ENCODE results near the gene MALRD1. TPM values are rescaled to one million over a fixed set of nuclear protein-coding genes. Genes with fewer than 3 reads are reported as not detected.

The MALRD1 gene
- total and polyA plus RNA-seq, 2 donors (not counting 1 experiment from before 2014, with no cell fraction given): 0.62 to 1.7 TPM

DNA sequence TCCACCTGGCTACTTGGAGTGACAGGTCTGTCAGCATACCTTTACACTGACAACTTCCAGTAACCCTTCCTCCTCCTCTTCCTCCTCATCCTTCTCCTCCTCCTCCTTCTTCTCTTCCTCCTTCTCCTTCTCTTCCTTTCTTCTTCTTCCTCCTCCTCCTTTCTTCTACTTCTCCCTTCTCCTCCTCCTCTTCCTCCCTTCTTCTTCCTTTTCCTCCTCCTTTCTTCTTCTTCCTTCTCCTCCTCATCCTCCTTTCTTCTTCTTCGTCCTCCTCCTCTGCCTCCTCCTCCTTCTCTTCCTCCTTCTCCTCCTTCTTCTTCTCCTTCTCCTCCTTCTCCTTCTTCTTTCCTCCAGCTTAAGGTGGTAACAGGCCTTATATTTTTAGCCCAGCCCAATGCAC is 658.3 kb downstream of the MALRD1 start:
- Histone ChIP-seq H3K4me1 (ENCODE audit: control insufficient read depth, extremely low read depth, insufficient read depth, low read length) (no peaks in the 10 kb centered on the region), H3K27me3 (ENCODE audit: control insufficient read depth, insufficient read depth, low read length) (no peaks in the 10 kb centered on the region), H3K9me3 (ENCODE audit: control insufficient read depth, insufficient read depth, low read depth, low read length) (no peaks in the 10 kb centered on the region), H2AFZ (ENCODE audit: low read length) (no peak overlapping the region), H3K27ac (ENCODE audit: insufficient read depth, low read length) (no peak overlapping the region), H3K79me2 (ENCODE audit: control insufficient read depth, insufficient read depth, low read length) (no peaks in the 10 kb centered on the region), H3K4me3 (replicated peaks in 1 of 4; ENCODE audit: control extremely low read depth in 1 of 4, insufficient read depth in 1 of 4, low read depth in 3 of 4, low read length in 4 of 4) (no peak overlapping the region), H3K9ac (ENCODE audit: insufficient read depth, low read length) (no peak overlapping the region), H3K36me3 (ENCODE audit: control insufficient read depth, insufficient read depth, low read length) (no peaks in the 10 kb centered on the region), H4K20me1 (ENCODE audit: control insufficient read depth, extremely low read depth, insufficient read depth, low read length) (no peaks in the 10 kb centered on the region), H3K4me2 (ENCODE audit: extremely low read depth, insufficient read depth, low read length) (no peak overlapping the region)
- TF ChIP-seq EZH2 (IDR thresholded peaks at IDR 0.05; ENCODE audit: low read length, missing control alignments): no peak
- TF ChIP-seq, protein P1, sequence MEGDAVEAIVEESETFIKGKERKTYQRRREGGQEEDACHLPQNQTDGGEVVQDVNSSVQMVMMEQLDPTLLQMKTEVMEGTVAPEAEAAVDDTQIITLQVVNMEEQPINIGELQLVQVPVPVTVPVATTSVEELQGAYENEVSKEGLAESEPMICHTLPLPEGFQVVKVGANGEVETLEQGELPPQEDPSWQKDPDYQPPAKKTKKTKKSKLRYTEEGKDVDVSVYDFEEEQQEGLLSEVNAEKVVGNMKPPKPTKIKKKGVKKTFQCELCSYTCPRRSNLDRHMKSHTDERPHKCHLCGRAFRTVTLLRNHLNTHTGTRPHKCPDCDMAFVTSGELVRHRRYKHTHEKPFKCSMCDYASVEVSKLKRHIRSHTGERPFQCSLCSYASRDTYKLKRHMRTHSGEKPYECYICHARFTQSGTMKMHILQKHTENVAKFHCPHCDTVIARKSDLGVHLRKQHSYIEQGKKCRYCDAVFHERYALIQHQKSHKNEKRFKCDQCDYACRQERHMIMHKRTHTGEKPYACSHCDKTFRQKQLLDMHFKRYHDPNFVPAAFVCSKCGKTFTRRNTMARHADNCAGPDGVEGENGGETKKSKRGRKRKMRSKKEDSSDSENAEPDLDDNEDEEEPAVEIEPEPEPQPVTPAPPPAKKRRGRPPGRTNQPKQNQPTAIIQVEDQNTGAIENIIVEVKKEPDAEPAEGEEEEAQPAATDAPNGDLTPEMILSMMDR (conservative IDR thresholded peaks at IDR 0.05 in 1 of 2, IDR thresholded peaks at IDR 0.05 in 1 of 2; ENCODE audit: low read depth in 1 of 2, low read length in 2 of 2): no peak
- DNase-seq (ENCODE audit: low read depth in 2 of 2): no peak

- Histone ChIP-seq H4K20me1 (ENCODE audit: control insufficient read depth, extremely low read depth, insufficient read depth, low read length) (no peaks in the 10 kb centered on the region), H3K4me2 (ENCODE audit: extremely low read depth, insufficient read depth, low read length) (no peak overlapping the region), H3K4me1 (ENCODE audit: control insufficient read depth, extremely low read depth, insufficient read depth, low read length) (no peaks in the 10 kb centered on the region), H3K9ac (ENCODE audit: insufficient read depth, low read length) (no peak overlapping the region), H3K4me3 (replicated peaks in 1 of 4; ENCODE audit: control extremely low read depth in 1 of 4, insufficient read depth in 1 of 4, low read depth in 3 of 4, low read length in 4 of 4) (no peak overlapping the region), H3K27me3 (ENCODE audit: control insufficient read depth, insufficient read depth, low read length) (no peaks in the 10 kb centered on the region), H2AFZ (ENCODE audit: low read length) (no peak overlapping the region), H3K79me2 (ENCODE audit: control insufficient read depth, insufficient read depth, low read length) (no peaks in the 10 kb centered on the region), H3K9me3 (ENCODE audit: control insufficient read depth, insufficient read depth, low read depth, low read length) (no peaks in the 10 kb centered on the region), H3K27ac (ENCODE audit: insufficient read depth, low read length) (no peak overlapping the region), H3K36me3 (ENCODE audit: control insufficient read depth, insufficient read depth, low read length) (no peaks in the 10 kb centered on the region)
- DNase-seq (ENCODE audit: low read depth in 2 of 2): no peak
- TF ChIP-seq, protein P1 (conservative IDR thresholded peaks at IDR 0.05 in 1 of 2, IDR thresholded peaks at IDR 0.05 in 1 of 2; ENCODE audit: low read depth in 1 of 2, low read length in 2 of 2): no peak
- TF ChIP-seq EZH2 (IDR thresholded peaks at IDR 0.05; ENCODE audit: low read length, missing control alignments): no peak
Observed at GRCh38 chr10:19707376-19707775, 658.8 kb downstream of the MALRD1 start.

- H3K9me3 ChIP-seq (ENCODE audit: control insufficient read depth, insufficient read depth, low read depth, low read length): no peaks in the 10 kb centered on the region
- no peaks in the 10 kb centered on the region for H3K4me1 ChIP-seq (ENCODE audit: control insufficient read depth, extremely low read depth, insufficient read depth, low read length)
- no peaks in the 10 kb centered on the region for H3K27me3 ChIP-seq (ENCODE audit: control insufficient read depth, insufficient read depth, low read length)
- no peaks in the 10 kb centered on the region for H3K36me3 ChIP-seq (ENCODE audit: control insufficient read depth, insufficient read depth, low read length)
- no peak overlapping the region for H3K9ac ChIP-seq (ENCODE audit: insufficient read depth, low read length)
- TF ChIP-seq, protein P1 (conservative IDR thresholded peaks at IDR 0.05 in 1 of 2, IDR thresholded peaks at IDR 0.05 in 1 of 2; ENCODE audit: low read depth in 1 of 2, low read length in 2 of 2): no peak
- no peak for TF ChIP-seq EZH2 (IDR thresholded peaks at IDR 0.05; ENCODE audit: low read length, missing control alignments)
- DNase-seq (ENCODE audit: low read depth in 2 of 2): no peak
- no peak overlapping the region for H3K4me3 ChIP-seq (replicated peaks in 1 of 4; ENCODE audit: control extremely low read depth in 1 of 4, insufficient read depth in 1 of 4, low read depth in 3 of 4, low read length in 4 of 4)
- no peaks in the 10 kb centered on the region for H4K20me1 ChIP-seq (ENCODE audit: control insufficient read depth, extremely low read depth, insufficient read depth, low read length)
- no peak overlapping the region for H3K4me2 ChIP-seq (ENCODE audit: extremely low read depth, insufficient read depth, low read length)
- no peak overlapping the region for H3K27ac ChIP-seq (ENCODE audit: insufficient read depth, low read length)
- no peak overlapping the region for H2AFZ ChIP-seq (ENCODE audit: low read length)
- H3K79me2 ChIP-seq (ENCODE audit: control insufficient read depth, insufficient read depth, low read length): no peaks in the 10 kb centered on the region
Observed at GRCh38 chr10:19708031-19708430, 659.4 kb downstream of the MALRD1 start.

Measured in fibroblast of lung (primary cell).